Measurements from ENCODE around the gene TSR3.
"Not testable (repeated sequence)": the region's sequence is repeated elsewhere in the genome, so short reads cannot be mapped to it uniquely, and the experiment has no call there.

The TSR3 gene

GRCh38 chr16:1338855-1339675 is 12.6 kb downstream of the TSR3 start:
- no peak for DNase-seq (ENCODE audit: low read depth in 3 of 3)

GRCh38 chr16:1338119-1338730 is 13.5 kb downstream of the TSR3 start:
- DNase-seq (ENCODE audit: low read depth in 3 of 3), result no peak

- DNase-seq (ENCODE audit: low read depth in 3 of 3), result no peak
Observed at GRCh38 chr16:1337486-1337885, 14.2 kb downstream of the TSR3 start.

GRCh38 chr16:1336619-1337018 is 15.1 kb downstream of the TSR3 start:
- DNase-seq (ENCODE audit: low read depth in 3 of 3), result no peak

- DNase-seq (ENCODE audit: low read depth in 3 of 3), result no peak
Observed at GRCh38 chr16:1335996-1336395, 15.7 kb downstream of the TSR3 start.

- no peak for DNase-seq (ENCODE audit: low read depth in 3 of 3)
Observed at GRCh38 chr16:1335211-1335971, 16.3 kb downstream of the TSR3 start.

GRCh38 chr16:1334739-1335138 is 16.9 kb downstream of the TSR3 start:
- no peak for DNase-seq (ENCODE audit: low read depth in 3 of 3)

- DNase-seq (ENCODE audit: low read depth in 3 of 3), result no peak
Observed at GRCh38 chr16:1333854-1334700, 17.6 kb downstream of the TSR3 start.

- DNase-seq (ENCODE audit: low read depth in 3 of 3), result peak in 2 of 3 donors; percentile 39 to 59
Observed at GRCh38 chr16:1333149-1333812, 18.4 kb downstream of the TSR3 start, which contains the start of gene BAIAP3. Gene BAIAP3 (plus strand): TSS chr16:1333645. CDS start chr16:1338550, 4,905 bp downstream.

GRCh38 chr16:1332618-1333148 is 19.0 kb downstream of the TSR3 start:
- no peak for DNase-seq (ENCODE audit: low read depth in 3 of 3)

GRCh38 chr16:1331712-1332617 is 19.7 kb downstream of the TSR3 start:
- DNase-seq (ENCODE audit: low read depth in 3 of 3), result no peak

GRCh38 chr16:1330931-1331711 is 20.6 kb downstream of the TSR3 start:
- DNase-seq (ENCODE audit: low read depth in 3 of 3), result no peak

- no peak for DNase-seq (ENCODE audit: low read depth in 3 of 3)
Observed at GRCh38 chr16:1330260-1330914, 21.3 kb downstream of the TSR3 start.

GRCh38 chr16:1328961-1329360 is 22.7 kb downstream of the TSR3 start:
- DNase-seq (ENCODE audit: low read depth in 3 of 3), result not testable (repeated sequence)

- DNase-seq (ENCODE audit: low read depth in 3 of 3), result not testable (repeated sequence)
Observed at GRCh38 chr16:1328136-1328535, 23.5 kb downstream of the TSR3 start.

- DNase-seq (ENCODE audit: low read depth in 3 of 3), result no peak
Observed at GRCh38 chr16:1327619-1327947, 24.1 kb downstream of the TSR3 start.

GRCh38 chr16:1326946-1327618 is 24.6 kb downstream of the TSR3 start:
- no peak for DNase-seq (ENCODE audit: low read depth in 3 of 3)

GRCh38 chr16:1326391-1326790 is 25.3 kb downstream of the TSR3 start:
- DNase-seq (ENCODE audit: low read depth in 3 of 3), result no peak

All from stimulated activated CD4-positive, alpha-beta T cell treated with anti-CD3 and anti-CD28 coated beads, TNF-alpha, amount 100 ng/mL, for 48 hours (primary cell).